Ishikawa (cell line): ENCODE results near the gene FOXJ3.

Source experiments
- CEBPB ChIP-seq: IDR thresholded peaks from 2 replicates; pipeline ENCODE4 v1.6.1; 2012
- CREB1 ChIP-seq: IDR thresholded peaks from 2 replicates; pipeline ENCODE4 v1.6.1; 2012; ENCODE audit warnings: low read depth
- EP300 ChIP-seq: IDR thresholded peaks from 2 replicates; pipeline ENCODE4 v1.6.1; 2012; ENCODE audit warnings: borderline replicate concordance
- FOXM1 ChIP-seq: IDR thresholded peaks from 2 replicates; pipeline ENCODE4 v1.6.1; 2012; ENCODE audit warnings: low read depth, borderline replicate concordance
- NFIC ChIP-seq: IDR thresholded peaks from 2 replicates; pipeline ENCODE4 v1.6.1; 2012
- RAD21 ChIP-seq: IDR thresholded peaks from 2 replicates; pipeline ENCODE4 v1.6.1; 2012; ENCODE audit warnings: low read depth
- TAF1 ChIP-seq: IDR thresholded peaks from 2 replicates; pipeline ENCODE4 v1.6.1; 2012; ENCODE audit warnings: low read depth, mild to moderate bottlenecking

GRCh38 chr1:42133390-42133789 lies 201.6 kb downstream of the FOXJ3 start:
- no peak for TF ChIP-seq TAF1
- TF ChIP-seq FOXM1, result no peak
- TF ChIP-seq EP300, result no peak
- no peak for TF ChIP-seq CREB1
- TF ChIP-seq RAD21, result no peak
- no peak for TF ChIP-seq NFIC
- no peak for TF ChIP-seq CEBPB
